ENCODE results near the gene L3HYPDH.
A peak's percentile ranks its signal among the peaks of the same experiment; 100 is the strongest.

L3HYPDH gene

GRCh38 chr14:59465316-59466135 is 18.7 kb downstream of the L3HYPDH start, which contains the start of gene GPR135:
TSS of gene GPR135 (minus strand) at chr14:59465380. CDS start at chr14:59465226, 154 bp downstream.
- H3K9me3 ChIP-seq (replicated peaks in 1 of 2; ENCODE audit: control insufficient read depth in 2 of 2, insufficient read depth in 1 of 2, low read depth in 1 of 2, low read length in 2 of 2), result no peaks in the 10 kb centered on the region
- peak within 1 kb of the TSS; percentile 92 for H3K18ac ChIP-seq (ENCODE audit: low read length)
- WGBS, 2 donors (ENCODE audit: extremely low coverage in 2 of 2, insufficient read length in 2 of 2, insufficient replicate concordance in 1 of 2), result no CpG with 5 or more reads among the region's 40 CpGs
- H3K27me3 ChIP-seq (ENCODE audit: control insufficient read depth in 3 of 3, insufficient read depth in 3 of 3, low read depth in 1 of 3, low read length in 3 of 3), result peaks cover 0 to 14% (median 2%) of the 10 kb centered on the region in 3 experiments
- H3K9ac ChIP-seq (ENCODE audit: low read depth, low read length, poor library complexity), result peak within 1 kb of the TSS; percentile 89
- peak within 1 kb of the TSS; percentile 42 for H2BK15ac ChIP-seq (ENCODE audit: low read length)
- H3K4me3 ChIP-seq (ENCODE audit: low read length in 2 of 2), result peak within 1 kb of the TSS in 1 of 2 donors; percentile 85
- H3K27ac ChIP-seq (replicated peaks; ENCODE audit: low read length), result no peak within 1 kb of the TSS
- H2AFZ ChIP-seq (ENCODE audit: low read length), result no peak within 1 kb of the TSS
- no peak within 1 kb of the TSS for H3K4ac ChIP-seq (ENCODE audit: low read length)
- peaks cover 0 to 6% of the 10 kb centered on the region in 2 donors for H3K4me1 ChIP-seq (ENCODE audit: control insufficient read depth in 2 of 2, insufficient read depth in 1 of 2, low read depth in 1 of 2, low read length in 2 of 2)
- H2BK120ac ChIP-seq (ENCODE audit: low read depth, low read length), result no peak within 1 kb of the TSS
- H4K8ac ChIP-seq (ENCODE audit: low read depth, low read length), result peak within 1 kb of the TSS; percentile 78
- no peaks in the 10 kb centered on the region for H3K79me1 ChIP-seq (ENCODE audit: low read depth, low read length)
- H3K4me2 ChIP-seq (ENCODE audit: insufficient read depth, low read length, poor library complexity, severe bottlenecking), result peak within 1 kb of the TSS; percentile 95
- H4K91ac ChIP-seq (ENCODE audit: low read depth, low read length, poor library complexity), result no peak within 1 kb of the TSS
- H2AK5ac ChIP-seq (ENCODE audit: low read depth, low read length), result no peak within 1 kb of the TSS
- peak within 1 kb of the TSS; percentile 72 for H2BK5ac ChIP-seq (ENCODE audit: low read length)
- no peak for DNase-seq (ENCODE audit: low spot score)
- H3K14ac ChIP-seq (ENCODE audit: low read length), result peak within 1 kb of the TSS; percentile 87
- H3K23ac ChIP-seq (ENCODE audit: low read depth, low read length, poor library complexity), result peak within 1 kb of the TSS; percentile 82
- H2BK12ac ChIP-seq (ENCODE audit: low read length), result peak within 1 kb of the TSS; percentile 27
- peaks cover 0 to 68% of the 10 kb centered on the region in 2 donors for H3K36me3 ChIP-seq (replicated peaks in 1 of 2; ENCODE audit: control insufficient read depth in 2 of 2, insufficient read depth in 2 of 2, low read length in 2 of 2)

- DNase-seq (ENCODE audit: low spot score), result peak; percentile 70
- no CpG with 5 or more reads among the region's 105 CpGs for WGBS, 2 donors (ENCODE audit: extremely low coverage in 2 of 2, insufficient read length in 2 of 2, insufficient replicate concordance in 1 of 2)
- H3K4me3 ChIP-seq (ENCODE audit: low read length in 2 of 2), result peak overlapping the region in 1 of 2 donors; percentile 85
Measured at GRCh38 chr14:59464486-59465315, 19.5 kb downstream of the L3HYPDH start.

GRCh38 chr14:59463787-59464485 is 20.3 kb downstream of the L3HYPDH start:
- peak overlapping the region; percentile 89 for H3K9ac ChIP-seq (ENCODE audit: low read depth, low read length, poor library complexity)
- peaks cover 0 to 6% of the 10 kb centered on the region in 2 donors for H3K4me1 ChIP-seq (ENCODE audit: control insufficient read depth in 2 of 2, insufficient read depth in 1 of 2, low read depth in 1 of 2, low read length in 2 of 2)
- H3K9me3 ChIP-seq (replicated peaks in 1 of 2; ENCODE audit: control insufficient read depth in 2 of 2, insufficient read depth in 1 of 2, low read depth in 1 of 2, low read length in 2 of 2), result no peaks in the 10 kb centered on the region
- peak overlapping the region in 1 of 2 donors; percentile 85 for H3K4me3 ChIP-seq (ENCODE audit: low read length in 2 of 2)
- H3K27ac ChIP-seq (replicated peaks; ENCODE audit: low read length), result no peak overlapping the region
- H3K27me3 ChIP-seq (ENCODE audit: control insufficient read depth in 3 of 3, insufficient read depth in 3 of 3, low read depth in 1 of 3, low read length in 3 of 3), result peaks cover 0 to 14% (median 2%) of the 10 kb centered on the region in 3 experiments
- peak overlapping the region; percentile 42 for H2BK15ac ChIP-seq (ENCODE audit: low read length)
- peak overlapping the region; percentile 82 for H3K23ac ChIP-seq (ENCODE audit: low read depth, low read length, poor library complexity)
- no peak overlapping the region for H2BK120ac ChIP-seq (ENCODE audit: low read depth, low read length)
- peak overlapping the region; percentile 61 for H2AK5ac ChIP-seq (ENCODE audit: low read depth, low read length)
- H3K4ac ChIP-seq (ENCODE audit: low read length), result no peak overlapping the region
- peak overlapping the region; percentile 78 for H4K8ac ChIP-seq (ENCODE audit: low read depth, low read length)
- peak overlapping the region; percentile 95 for H3K4me2 ChIP-seq (ENCODE audit: insufficient read depth, low read length, poor library complexity, severe bottlenecking)
- H3K14ac ChIP-seq (ENCODE audit: low read length), result peak overlapping the region; percentile 87
- WGBS, 2 donors (ENCODE audit: extremely low coverage in 2 of 2, insufficient read length in 2 of 2, insufficient replicate concordance in 1 of 2), result no CpG with 5 or more reads among the region's 60 CpGs
- H2AFZ ChIP-seq (ENCODE audit: low read length), result no peak overlapping the region
- peak overlapping the region; percentile 27 for H2BK12ac ChIP-seq (ENCODE audit: low read length)
- no peaks in the 10 kb centered on the region for H3K79me1 ChIP-seq (ENCODE audit: low read depth, low read length)
- no peak for DNase-seq (ENCODE audit: low spot score)
- H3K18ac ChIP-seq (ENCODE audit: low read length), result peak overlapping the region; percentile 92
- H2BK5ac ChIP-seq (ENCODE audit: low read length), result no peak overlapping the region
- peaks cover 0 to 70% of the 10 kb centered on the region in 2 donors for H3K36me3 ChIP-seq (replicated peaks in 1 of 2; ENCODE audit: control insufficient read depth in 2 of 2, insufficient read depth in 2 of 2, low read length in 2 of 2)
- H4K91ac ChIP-seq (ENCODE audit: low read depth, low read length, poor library complexity), result no peak overlapping the region

More at GRCh38 chr14:59464486-59465315, 19.5 kb downstream of the L3HYPDH start:
- Histone ChIP-seq H2BK15ac (ENCODE audit: low read length) (peak overlapping the region; percentile 42), H2AFZ (ENCODE audit: low read length) (no peak overlapping the region), H2BK12ac (ENCODE audit: low read length) (no peak overlapping the region), H4K91ac (ENCODE audit: low read depth, low read length, poor library complexity) (no peak overlapping the region), H2BK120ac (ENCODE audit: low read depth, low read length) (no peak overlapping the region), H4K8ac (ENCODE audit: low read depth, low read length) (no peak overlapping the region), H3K27ac (replicated peaks; ENCODE audit: low read length) (no peak overlapping the region), H3K9me3 (replicated peaks in 1 of 2; ENCODE audit: control insufficient read depth in 2 of 2, insufficient read depth in 1 of 2, low read depth in 1 of 2, low read length in 2 of 2) (no peaks in the 10 kb centered on the region), H2BK5ac (ENCODE audit: low read length) (peak overlapping the region; percentile 72), H3K36me3 (replicated peaks in 1 of 2; ENCODE audit: control insufficient read depth in 2 of 2, insufficient read depth in 2 of 2, low read length in 2 of 2) (peaks cover 0 to 68% of the 10 kb centered on the region in 2 donors), H3K14ac (ENCODE audit: low read length) (peak overlapping the region; percentile 87), H3K23ac (ENCODE audit: low read depth, low read length, poor library complexity) (peak overlapping the region; percentile 82), H3K9ac (ENCODE audit: low read depth, low read length, poor library complexity) (peak overlapping the region; percentile 89), H2AK5ac (ENCODE audit: low read depth, low read length) (no peak overlapping the region), H3K18ac (ENCODE audit: low read length) (peak overlapping the region; percentile 92), H3K4me1 (ENCODE audit: control insufficient read depth in 2 of 2, insufficient read depth in 1 of 2, low read depth in 1 of 2, low read length in 2 of 2) (peaks cover 0 to 6% of the 10 kb centered on the region in 2 donors), H3K4me2 (ENCODE audit: insufficient read depth, low read length, poor library complexity, severe bottlenecking) (peak overlapping the region; percentile 95), H3K79me1 (ENCODE audit: low read depth, low read length) (no peaks in the 10 kb centered on the region), H3K4ac (ENCODE audit: low read length) (no peak overlapping the region), H3K27me3 (ENCODE audit: control insufficient read depth in 3 of 3, insufficient read depth in 3 of 3, low read depth in 1 of 3, low read length in 3 of 3) (peaks cover 0 to 14% (median 2%) of the 10 kb centered on the region in 3 experiments)
